Stimulated activated CD8-positive, alpha-beta memory T cell treated with anti-CD3 and anti-CD28 coated beads, Interleukin-12 subunit alpha, Interleukin-12 subunit beta, amount 100 ng/mL, for 24 hours (primary cell): Measurements from ENCODE around the gene LIAS.
"Not testable (repeated sequence)": the region's sequence is repeated elsewhere in the genome, so short reads cannot be mapped to it uniquely, and the experiment has no call there.

Experiments
- DNase-seq: peaks from one replicate; pipeline ENCODE4 v3.0.0-alpha.2; 2020; ENCODE audit errors: extremely low read depth

The LIAS gene

GRCh38 chr4:39458505-39459300 is at the start of gene LIAS, which contains the start of gene RPL9:
Gene LIAS, plus strand, starts transcription at chr4:39459056. Its CDS starts 62 bp downstream, at chr4:39459118.
Gene RPL9, minus strand, starts transcription at chr4:39458922. Its CDS starts 483 bp downstream, at chr4:39458439.
- peak; percentile 70 for DNase-seq

- DNase-seq, result no peak
Observed at GRCh38 chr4:39410415-39410814, 48.4 kb upstream of the LIAS start.

DNA sequence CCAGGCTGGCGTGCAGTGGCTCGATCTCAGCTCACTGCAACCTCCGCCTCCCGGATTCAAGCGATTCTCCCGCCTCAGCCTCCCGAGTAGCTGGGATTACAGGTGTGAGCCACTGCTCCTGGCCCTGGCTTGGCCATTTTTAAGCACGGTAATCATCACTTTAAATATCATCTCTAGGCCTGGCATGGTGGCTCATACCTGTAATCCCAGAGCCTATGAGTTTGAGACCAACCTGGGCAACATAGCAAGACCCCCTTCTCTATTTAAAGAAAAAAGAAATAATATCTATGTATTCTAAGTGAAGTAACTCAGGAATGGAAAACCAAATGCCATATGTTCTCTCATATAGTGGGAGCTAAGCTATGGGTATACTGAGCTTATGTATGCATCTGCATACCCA is 47.3 kb upstream of the LIAS start:
- not testable (repeated sequence) for DNase-seq

DNA sequence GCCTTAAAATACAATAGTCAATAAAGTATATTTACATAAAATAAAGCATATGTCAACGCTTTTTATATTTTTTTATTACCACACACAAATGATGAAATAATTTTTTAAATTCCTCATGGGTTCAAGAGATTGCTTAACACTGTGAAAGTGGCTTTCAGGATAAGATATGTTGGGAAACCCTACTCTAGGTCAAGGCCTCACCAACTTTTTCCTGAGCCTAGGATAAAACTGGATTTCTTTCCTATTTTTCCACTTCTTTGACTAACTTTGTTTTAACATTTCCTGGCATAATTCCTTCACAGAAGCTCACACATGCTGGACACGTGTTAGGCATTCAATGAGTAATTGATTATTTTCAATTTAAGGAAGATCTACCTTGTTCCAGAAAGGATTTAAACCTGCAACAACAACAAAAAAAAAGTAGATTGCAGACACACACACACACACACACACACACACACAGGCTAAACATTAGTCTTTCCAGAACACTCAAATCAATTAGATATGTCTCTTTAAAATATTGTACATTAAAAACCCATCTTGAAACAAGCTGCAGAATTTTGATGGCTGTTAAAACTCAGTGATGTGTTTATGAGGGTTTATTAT is 43.1 kb upstream of the LIAS start:
- no peak for DNase-seq

- no peak for DNase-seq
Observed at GRCh38 chr4:39422247-39422646, 36.6 kb upstream of the LIAS start.

- not testable (repeated sequence) for DNase-seq
Observed at GRCh38 chr4:39425297-39425696, 33.6 kb upstream of the LIAS start.

DNA sequence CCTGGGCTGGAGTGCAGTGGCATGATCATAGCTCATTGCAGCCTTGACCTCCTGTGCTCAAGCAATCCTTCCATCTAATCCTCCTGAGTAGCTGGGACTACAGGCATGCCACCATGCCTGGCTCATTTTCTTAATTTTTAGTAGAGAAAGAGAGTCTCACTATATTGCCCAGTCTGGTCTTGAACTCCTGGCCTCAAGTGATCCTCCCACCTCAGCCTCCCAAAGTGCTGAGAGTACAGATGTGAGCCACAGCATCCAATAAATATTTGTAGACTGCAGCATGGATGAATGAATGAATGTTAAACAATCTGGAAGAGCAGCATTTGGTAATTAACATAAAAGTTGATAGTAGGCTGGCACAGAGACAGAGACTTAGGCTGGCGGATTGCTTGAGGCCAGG is 32.1 kb upstream of the LIAS start:
- DNase-seq, result no peak

GRCh38 chr4:39427520-39428114 is 31.2 kb upstream of the LIAS start:
- no peak for DNase-seq

DNA sequence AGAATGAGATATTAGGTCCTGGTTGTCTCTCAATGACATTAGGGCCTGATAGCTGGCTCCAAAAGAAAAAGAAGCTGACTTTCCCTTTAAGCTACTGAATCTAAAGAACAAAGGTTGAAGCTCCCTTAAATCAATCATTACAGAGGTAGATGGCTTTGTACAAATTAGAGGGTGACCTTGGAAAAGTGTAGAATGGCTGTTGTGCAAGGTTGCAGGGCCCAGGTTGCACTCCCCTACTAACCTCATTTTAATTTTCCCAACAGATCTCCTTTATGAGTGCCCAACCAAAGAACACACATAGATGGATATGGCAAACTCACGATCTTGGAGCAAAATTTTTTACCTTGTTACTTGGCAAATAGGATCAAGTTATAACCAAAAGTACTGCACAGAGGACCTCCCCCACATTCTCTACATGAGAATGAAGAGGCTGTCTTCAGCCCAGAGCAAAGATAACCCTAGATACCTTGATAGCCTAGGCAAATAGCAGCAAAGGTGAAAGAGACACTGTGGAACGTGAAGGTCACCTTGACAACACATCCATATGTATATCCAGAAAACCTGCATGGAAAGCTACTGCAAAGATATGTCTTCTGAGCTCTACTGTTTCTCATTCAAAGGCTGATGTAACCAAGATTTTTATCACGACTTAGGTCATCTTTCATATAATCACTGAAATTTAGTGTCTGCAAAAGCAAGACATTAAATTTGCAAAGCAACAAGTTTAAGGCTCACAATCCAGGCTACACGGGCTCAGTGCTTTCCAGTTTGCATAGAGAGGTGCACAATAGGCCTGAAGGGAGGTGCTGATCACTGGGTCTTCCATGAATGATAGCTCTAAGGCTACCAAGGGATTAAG is 29.2 kb upstream of the LIAS start:
- no peak for DNase-seq

GRCh38 chr4:39433878-39434492 is 24.9 kb upstream of the LIAS start:
- no peak for DNase-seq

- no peak for DNase-seq
Observed at GRCh38 chr4:39435659-39436563, 22.9 kb upstream of the LIAS start.

- DNase-seq, result no peak
Observed at GRCh38 chr4:39441593-39441992, 17.3 kb upstream of the LIAS start.

- no peak for DNase-seq
Observed at GRCh38 chr4:39442998-39443397, 15.9 kb upstream of the LIAS start.

DNA sequence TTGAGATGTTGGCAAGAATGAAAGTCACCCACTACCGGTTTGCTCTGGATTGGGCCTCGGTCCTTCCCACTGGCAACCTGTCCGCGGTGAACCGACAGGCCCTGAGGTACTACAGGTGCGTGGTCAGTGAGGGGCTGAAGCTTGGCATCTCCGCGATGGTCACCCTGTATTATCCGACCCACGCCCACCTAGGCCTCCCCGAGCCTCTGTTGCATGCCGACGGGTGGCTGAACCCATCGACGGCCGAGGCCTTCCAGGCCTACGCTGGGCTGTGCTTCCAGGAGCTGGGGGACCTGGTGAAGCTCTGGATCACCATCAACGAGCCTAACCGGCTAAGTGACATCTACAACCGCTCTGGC is 12.4 kb upstream of the LIAS start:
- DNase-seq, result no peak

- DNase-seq, result no peak
Observed at GRCh38 chr4:39446842-39447573, 11.8 kb upstream of the LIAS start.

DNA sequence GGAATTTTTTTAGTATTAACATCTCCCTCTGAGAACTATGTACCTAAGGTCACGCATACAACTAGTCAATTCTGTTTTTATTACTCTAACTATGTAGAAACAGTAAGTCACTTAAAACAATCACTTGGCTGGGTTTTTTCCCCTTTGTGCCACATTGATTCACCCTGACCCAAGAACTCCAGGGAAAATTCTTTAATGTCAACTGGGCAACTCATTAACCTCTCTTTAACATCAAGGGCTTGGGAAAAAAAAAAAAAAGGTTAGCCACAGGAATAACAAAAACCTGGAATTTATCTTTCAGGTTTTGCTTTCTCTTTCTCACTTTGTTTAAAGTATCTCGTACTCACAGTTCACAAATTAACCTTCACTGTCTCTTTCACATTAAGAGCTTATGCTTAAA is 8.2 kb upstream of the LIAS start:
- DNase-seq, result no peak

DNA sequence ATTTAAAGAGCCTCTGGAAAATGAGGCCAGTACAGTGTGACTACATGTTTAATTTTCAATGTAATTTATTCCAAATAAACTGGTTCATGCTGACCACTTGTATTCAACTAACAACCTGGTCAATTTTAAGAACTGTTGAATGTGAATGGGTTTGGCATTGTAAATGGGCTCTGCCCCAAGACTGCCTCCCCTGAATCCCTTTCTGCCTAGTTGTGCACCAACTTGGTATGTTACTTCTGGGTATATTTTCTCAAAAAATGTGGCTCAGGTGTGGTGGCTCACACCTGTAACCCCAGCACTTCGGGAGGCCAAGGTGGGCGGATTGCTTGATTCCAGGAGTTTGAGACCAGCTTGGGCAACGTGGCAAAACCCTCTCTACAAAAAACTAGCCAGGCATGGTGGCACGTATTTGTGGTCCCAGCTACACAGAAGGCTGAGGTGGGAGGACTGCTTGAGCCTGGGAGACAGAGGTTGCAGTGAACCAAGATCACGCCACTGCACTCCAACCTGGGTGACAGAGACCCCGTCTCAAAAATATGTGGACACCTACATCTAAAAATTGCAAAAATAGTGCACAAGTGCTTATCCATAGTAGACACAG is 7.3 kb upstream of the LIAS start:
- DNase-seq, result no peak

DNA sequence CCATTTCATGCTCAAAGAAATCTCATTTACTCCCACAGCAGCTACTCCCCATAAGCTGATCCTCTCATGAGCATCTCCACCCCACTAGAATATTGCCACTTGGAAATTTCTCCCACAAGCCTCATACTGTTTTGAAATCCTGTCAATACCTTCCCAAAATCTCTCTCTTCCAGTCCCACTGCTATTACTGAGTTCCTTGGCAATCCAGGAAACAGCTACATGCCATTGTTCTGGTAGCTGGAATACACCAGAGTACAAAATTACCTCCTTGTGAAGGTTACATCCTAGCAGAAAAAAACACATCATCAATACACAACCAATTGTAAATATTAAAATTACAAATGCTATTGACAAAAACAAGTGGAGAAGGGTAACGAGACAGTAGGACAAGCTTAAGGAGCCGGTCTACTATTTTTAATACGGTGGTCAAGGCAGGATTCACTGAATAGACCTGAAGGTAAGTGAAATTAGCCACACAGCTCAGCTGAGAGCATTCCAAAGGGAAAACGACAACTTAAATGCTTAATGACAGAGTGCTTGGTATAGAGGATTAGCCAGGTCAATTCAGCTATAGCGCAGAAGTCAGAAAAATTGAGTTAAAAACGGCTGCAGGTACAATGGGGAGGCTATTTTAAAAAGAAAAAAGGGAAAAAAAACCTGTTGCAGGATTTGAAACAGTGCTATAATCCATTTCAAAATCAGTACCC is 6.5 kb upstream of the LIAS start:
- DNase-seq, result no peak
